Stomach (tissue), 9 donors: ENCODE measurements around the gene NAV1. TPM values are rescaled to one million over a fixed set of nuclear protein-coding genes. Genes with fewer than 3 reads are reported as not detected.

Experiments used
- DNase-seq, 2 donors: peaks; one replicate each; pipeline versions ENCODE4 v3.0.0 to v3.0.0-alpha.2; 2013 to 2019
- H3K27ac ChIP-seq, 5 donors: fragments of 200-600 bp in 4 of 5; sonication (generic) in 4 of 5; one replicate each; pipeline ENCODE4 v1.5.1; 2013 to 2019; ENCODE audit warnings: mild to moderate bottlenecking in 1 of 5, moderate library complexity in 1 of 5
- H3K27me3 ChIP-seq, 3 donors: fragments of 200-600 bp; sonication (generic); one replicate each; pipeline ENCODE4 v1.5.1; 2017 to 2019; ENCODE audit warnings: mixed run types in 1 of 3
- H3K36me3 ChIP-seq, 4 donors: fragments of 200-600 bp; sonication (generic); 1 replicate in 3 of 4; 2 replicates in 1 of 4; pipeline ENCODE4 v1.5.1; 2016 to 2019
- H3K4me1 ChIP-seq, 4 donors: fragments of 200-600 bp; sonication (generic); one replicate each; pipeline ENCODE4 v1.5.1; 2016 to 2019
- H3K4me3 ChIP-seq, 4 donors: fragments of 200-600 bp; sonication (generic) in 3 of 4; one replicate each; pipeline ENCODE4 v1.5.1; 2016 to 2019; ENCODE audit warnings: mild to moderate bottlenecking in 1 of 4
- H3K9me3 ChIP-seq, 4 donors: fragments of 200-600 bp; sonication (generic); one replicate each; pipeline ENCODE4 v1.5.1; 2016 to 2019
- EP300 ChIP-seq: sonication (generic); formaldehyde crosslinking; IDR thresholded peaks from one replicate; pipeline ENCODE4 v1.6.1; 2017; ENCODE audit warnings: antibody characterized with exemption
- POLR2A ChIP-seq, 4 donors: fragments of 450-650 bp; IDR thresholded peaks; one replicate each; pipeline ENCODE4 v1.6.1; 2016; ENCODE audit warnings: antibody characterized with exemption in 4 of 4, control low read depth in 2 of 4, mild to moderate bottlenecking in 1 of 4, moderate library complexity in 1 of 4
- POLR2AphosphoS5 ChIP-seq, 3 donors: sonication (generic); formaldehyde crosslinking; IDR thresholded peaks; one replicate each; pipeline ENCODE4 v1.6.1; 2016; ENCODE audit warnings: antibody characterized with exemption in 3 of 3
- WGBS, 5 donors: extraction: QIAGEN DNeasy Blood & Tissue Kit in 3 of 5; methylation state at CpG; one replicate each; pipeline versions ENCODE4 v1.1.5 to v1.1.7; 2013 to 2018; 5-methylcytosine and 5-hydroxymethylcytosine counted together
- intact Hi-C: fragments of 100-400 bp; cut with DNase I; formaldehyde crosslinking; loops from one replicate; pipeline ENCODE4 v1.15.1; 2023; ENCODE audit warnings: low total_unique reads
- polyA plus RNA-seq, 3 donors: library from polyadenylated mRNA; stranded (reverse); fragments of 200-250 nt; gene quantifications; one replicate each; pipeline ENCODE4 v1.2.3, GENCODE V29; 2013
- total RNA-seq, 5 donors: library from RNA; depleted of rRNA; stranded (reverse); fragments of >200 nt; gene quantifications; one replicate each; pipeline versions ENCODE4 v1.1.0 to v1.2.3, GENCODE V29; 2014 to 2016
- TF ChIP-seq, protein P1 (sequence below), 7 experiments: fragments of 450-650 bp in 4 of 7; fragments of 200-600 bp in 3 of 7; sonication (generic) in 3 of 7; IDR thresholded peaks; one replicate each; pipeline ENCODE4 v1.5.1; 2016 to 2019; ENCODE audit warnings: antibody characterized with exemption in 7 of 7, control low read depth in 2 of 7, mild to moderate bottlenecking in 1 of 7
- donor health status: healthy with polysubstance abuse.
- donor health status: Bipolar disorder and iron deficiency.
- donor health status: healthy.

Gene NAV1
- total and polyA plus RNA-seq, 8 donors, result 3.0 to 33.0 (median 11.9) TPM

GRCh38 chr1:201562257-201562656, 23.3 kb downstream of the NAV1 start:
- peak overlapping the region in 4 of 5 donors; percentile 22 to 71 (median 54) for H3K27ac ChIP-seq
- DNase-seq, result no peak
- intact Hi-C loops, result no loop called here

DNA sequence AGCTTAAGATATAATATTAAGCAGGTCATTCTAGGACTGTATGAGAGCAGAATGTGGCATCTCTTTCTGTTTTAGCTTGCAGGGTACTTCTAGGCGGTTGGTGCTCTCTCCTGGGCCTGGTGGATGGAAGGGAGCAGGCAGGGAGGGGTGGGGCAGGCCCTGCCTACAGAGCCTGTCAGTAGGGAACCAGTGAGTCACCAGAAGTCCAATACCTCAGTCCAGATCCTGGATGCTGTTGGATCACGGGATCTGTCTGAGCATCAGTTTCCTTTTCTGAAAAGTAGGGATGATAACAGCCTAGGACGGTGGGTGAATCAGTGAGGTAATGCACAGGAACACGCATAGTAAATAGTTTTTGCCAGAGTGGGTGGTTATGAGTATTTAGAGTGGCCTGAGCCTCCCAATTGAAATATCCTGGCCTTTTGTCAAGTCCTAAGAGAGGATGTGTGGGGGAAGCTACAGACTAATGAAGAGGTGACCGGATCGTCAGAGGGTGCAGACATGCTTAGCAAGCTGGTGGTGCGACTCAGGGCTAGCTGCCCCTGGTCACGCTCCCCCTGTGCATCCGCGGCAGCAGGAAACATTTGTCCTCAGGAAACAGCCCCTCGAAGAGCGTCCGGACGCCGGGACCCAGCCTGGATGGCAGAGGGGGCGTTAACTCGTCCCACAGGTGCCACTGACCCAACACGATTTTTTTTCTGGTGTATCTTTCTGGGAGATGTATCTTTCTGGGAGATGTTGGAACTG, 23.9 kb downstream of the NAV1 start:
- WGBS, 5 donors, result 72 to 81% (median 77%) methylated on average over 18 of the region's 18 CpGs

More at GRCh38 chr1:201562257-201562656, 23.3 kb downstream of the NAV1 start:
- 68 to 86% (median 82%) methylated on average over 2 to 4 of the region's 4 CpGs for WGBS, 5 donors
- TF ChIP-seq POLR2A (IDR thresholded peaks at IDR 0.05), result no peak
- TF ChIP-seq, protein P1, sequence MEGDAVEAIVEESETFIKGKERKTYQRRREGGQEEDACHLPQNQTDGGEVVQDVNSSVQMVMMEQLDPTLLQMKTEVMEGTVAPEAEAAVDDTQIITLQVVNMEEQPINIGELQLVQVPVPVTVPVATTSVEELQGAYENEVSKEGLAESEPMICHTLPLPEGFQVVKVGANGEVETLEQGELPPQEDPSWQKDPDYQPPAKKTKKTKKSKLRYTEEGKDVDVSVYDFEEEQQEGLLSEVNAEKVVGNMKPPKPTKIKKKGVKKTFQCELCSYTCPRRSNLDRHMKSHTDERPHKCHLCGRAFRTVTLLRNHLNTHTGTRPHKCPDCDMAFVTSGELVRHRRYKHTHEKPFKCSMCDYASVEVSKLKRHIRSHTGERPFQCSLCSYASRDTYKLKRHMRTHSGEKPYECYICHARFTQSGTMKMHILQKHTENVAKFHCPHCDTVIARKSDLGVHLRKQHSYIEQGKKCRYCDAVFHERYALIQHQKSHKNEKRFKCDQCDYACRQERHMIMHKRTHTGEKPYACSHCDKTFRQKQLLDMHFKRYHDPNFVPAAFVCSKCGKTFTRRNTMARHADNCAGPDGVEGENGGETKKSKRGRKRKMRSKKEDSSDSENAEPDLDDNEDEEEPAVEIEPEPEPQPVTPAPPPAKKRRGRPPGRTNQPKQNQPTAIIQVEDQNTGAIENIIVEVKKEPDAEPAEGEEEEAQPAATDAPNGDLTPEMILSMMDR (IDR thresholded peaks at IDR 0.05), result no peak
- TF ChIP-seq POLR2AphosphoS5 (IDR thresholded peaks at IDR 0.05), result peak in 2 of 3 donors; percentile 22 to 47
- H3K36me3 ChIP-seq, result no peaks in the 10 kb centered on the region
- peaks cover 10 to 33% (median 17%) of the 10 kb centered on the region in 4 donors for H3K4me1 ChIP-seq
- no peaks in the 10 kb centered on the region for H3K9me3 ChIP-seq
- H3K27me3 ChIP-seq, result no peaks in the 10 kb centered on the region
- H3K4me3 ChIP-seq, result no peak overlapping the region

DNA sequence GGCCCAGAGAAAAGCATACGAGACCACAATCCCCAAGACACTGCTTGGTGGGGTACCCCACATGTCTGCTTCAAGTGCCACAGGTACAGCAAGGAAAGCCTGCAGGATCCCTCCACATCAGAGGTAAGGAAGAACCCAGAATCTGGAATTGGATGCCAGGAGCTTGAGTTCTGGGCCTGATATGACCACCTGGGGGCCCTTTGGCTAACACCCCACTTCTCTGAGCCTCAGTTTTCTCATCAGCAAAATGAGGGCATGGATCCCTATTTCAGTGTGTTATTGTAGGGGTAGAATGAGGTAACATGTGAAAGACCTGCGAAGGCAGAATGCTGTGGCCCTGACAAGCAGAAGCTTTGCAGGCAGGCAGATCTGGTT, 24.5 kb downstream of the NAV1 start:
- 71 to 83% (median 79%) methylated on average over 2 of the region's 2 CpGs for WGBS, 5 donors
- Histone ChIP-seq H3K36me3 (no peaks in the 10 kb centered on the region), H3K27ac (peak overlapping the region in 3 of 5 donors; percentile 42 to 71 (median 65)), H3K9me3 (no peaks in the 10 kb centered on the region), H3K4me3 (no peak overlapping the region), H3K27me3 (no peaks in the 10 kb centered on the region), H3K4me1 (peaks cover 10 to 27% (median 17%) of the 10 kb centered on the region in 4 donors)
- TF ChIP-seq EP300, result no peak
- TF ChIP-seq POLR2AphosphoS5 (IDR thresholded peaks at IDR 0.05), result no peak
- TF ChIP-seq, protein P1 (IDR thresholded peaks at IDR 0.05), result no peak
- no peak for TF ChIP-seq POLR2A (IDR thresholded peaks at IDR 0.05)
- intact Hi-C loops, result no loop called here
- DNase-seq, result no peak

More for the DNA sequence above, 23.9 kb downstream of the NAV1 start:
- intact Hi-C loops, result no loop called here
- no peaks in the 10 kb centered on the region for H3K36me3 ChIP-seq
- H3K4me3 ChIP-seq, result no peak overlapping the region
- H3K4me1 ChIP-seq, result peaks cover 10 to 27% (median 17%) of the 10 kb centered on the region in 4 donors
- no peak for DNase-seq
- peak overlapping the region in 4 of 5 donors; percentile 22 to 71 (median 54) for H3K27ac ChIP-seq
- H3K9me3 ChIP-seq, result no peaks in the 10 kb centered on the region
- TF ChIP-seq, protein P1 (IDR thresholded peaks at IDR 0.05), result no peak
- TF ChIP-seq POLR2A (IDR thresholded peaks at IDR 0.05), result no peak
- no peak for TF ChIP-seq EP300
- no peak for TF ChIP-seq POLR2AphosphoS5 (IDR thresholded peaks at IDR 0.05)
- H3K27me3 ChIP-seq, result no peaks in the 10 kb centered on the region

- Histone ChIP-seq H3K4me3 (no peak overlapping the region), H3K4me1 (peaks cover 10 to 27% (median 17%) of the 10 kb centered on the region in 4 donors), H3K27me3 (no peaks in the 10 kb centered on the region), H3K9me3 (no peaks in the 10 kb centered on the region), H3K36me3 (no peaks in the 10 kb centered on the region), H3K27ac (no peak overlapping the region)
- 79 to 87% (median 84%) methylated on average over 3 of the region's 3 CpGs for WGBS, 5 donors
- DNase-seq, result no peak
- intact Hi-C loops, result no loop called here
- TF ChIP-seq POLR2A (IDR thresholded peaks at IDR 0.05) (no peak), POLR2AphosphoS5 (IDR thresholded peaks at IDR 0.05) (no peak), EP300 (no peak)
- TF ChIP-seq, protein P1 (IDR thresholded peaks at IDR 0.05), result no peak
Observed at GRCh38 chr1:201563941-201564340, 25.0 kb downstream of the NAV1 start.
